NOMO-1 treated with dmso at 0.1 percent for 144 hours (cell line): ENCODE data around the gene SEC22A.

Source experiments
- DNase-seq: peaks from one replicate; lab custom pipeline; 2025; ENCODE audit not compliant: unreplicated experiment; lab: John Stamatoyannopoulos, UW

The SEC22A gene

GRCh38 chr3:123262226-123262625 lies 60.5 kb downstream of the SEC22A start:
- DNase-seq, result no peak

GRCh38 chr3:123262868-123263267 lies 61.1 kb downstream of the SEC22A start:
- no peak for DNase-seq

GRCh38 chr3:123263941-123264340 lies 62.2 kb downstream of the SEC22A start:
- DNase-seq, result no peak

GRCh38 chr3:123267821-123268220 lies 66.1 kb downstream of the SEC22A start:
- no peak for DNase-seq

- DNase-seq, result no peak
Measured at GRCh38 chr3:123270818-123271217, 69.1 kb downstream of the SEC22A start.

- DNase-seq, result no peak
Measured at GRCh38 chr3:123271466-123272159, 69.9 kb downstream of the SEC22A start.

GRCh38 chr3:123272547-123272946 lies 70.8 kb downstream of the SEC22A start:
- no peak for DNase-seq

GRCh38 chr3:123275691-123276090 lies 73.9 kb downstream of the SEC22A start:
- DNase-seq, result no peak

GRCh38 chr3:123276346-123277006 lies 74.7 kb downstream of the SEC22A start:
- DNase-seq, result no peak

- DNase-seq, result no peak
Measured at GRCh38 chr3:123277106-123277505, 75.4 kb downstream of the SEC22A start.

GRCh38 chr3:123278446-123278845 lies 76.7 kb downstream of the SEC22A start:
- no peak for DNase-seq

GRCh38 chr3:123279121-123279520 lies 77.4 kb downstream of the SEC22A start:
- DNase-seq, result no peak

GRCh38 chr3:123281406-123281805 lies 79.7 kb downstream of the SEC22A start:
- no peak for DNase-seq

GRCh38 chr3:123281929-123282328 lies 80.2 kb downstream of the SEC22A start:
- no peak for DNase-seq

- DNase-seq, result no peak
Measured at GRCh38 chr3:123282461-123282860, 80.7 kb downstream of the SEC22A start.

- DNase-seq, result no peak
Measured at GRCh38 chr3:123283074-123283473, 81.3 kb downstream of the SEC22A start.

- DNase-seq, result no peak
Measured at GRCh38 chr3:123283657-123284398, 82.1 kb downstream of the SEC22A start.

- no peak for DNase-seq
Measured at GRCh38 chr3:123284399-123285010, 82.8 kb downstream of the SEC22A start.

GRCh38 chr3:123285066-123285465 lies 83.3 kb downstream of the SEC22A start:
- no peak for DNase-seq

- DNase-seq, result no peak
Measured at GRCh38 chr3:123285479-123285878, 83.7 kb downstream of the SEC22A start.

- DNase-seq, result no peak
Measured at GRCh38 chr3:123285931-123286307, 84.2 kb downstream of the SEC22A start.
